Vagina (tissue), 2 donors: ENCODE measurements around the gene CKS1B. TPM values are rescaled to one million over a fixed set of nuclear protein-coding genes. Genes with fewer than 3 reads are reported as not detected.

ENCODE experiments used
- DNase-seq, 2 donors: peaks; one replicate each; pipeline ENCODE4 v3.0.0-alpha.2; 2017; ENCODE audit errors: extremely low spot score in 2 of 2
- H3K27ac ChIP-seq: fragments of 200-600 bp; sonication (generic); one replicate; pipeline ENCODE4 v1.5.1; 2019
- H3K27me3 ChIP-seq: fragments of 200-600 bp; sonication (generic); one replicate; pipeline ENCODE4 v1.5.1; 2019
- H3K36me3 ChIP-seq, 2 donors: fragments of 200-600 bp; sonication (generic); one replicate each; pipeline ENCODE4 v1.5.1; 2017 to 2019
- H3K4me1 ChIP-seq: fragments of 200-600 bp; sonication (generic); one replicate; pipeline ENCODE4 v1.5.1; 2019
- H3K4me3 ChIP-seq, 2 donors: fragments of 200-600 bp; sonication (generic); 1 replicate in 1 of 2; 2 replicates in 1 of 2; pipeline ENCODE4 v1.5.1; 2016 to 2019
- H3K9me3 ChIP-seq: fragments of 200-600 bp; sonication (generic); one replicate; pipeline ENCODE4 v1.5.1; 2019
- POLR2A ChIP-seq, 2 donors: fragments of 450-650 bp; IDR thresholded peaks; one replicate each; pipeline ENCODE4 v1.6.1; 2017; ENCODE audit warnings: antibody characterized with exemption in 2 of 2, mild to moderate bottlenecking in 2 of 2, moderate library complexity in 2 of 2
- POLR2AphosphoS5 ChIP-seq, 2 donors: sonication (generic); formaldehyde crosslinking; IDR thresholded peaks; one replicate each; pipeline ENCODE4 v1.9.0; 2017; ENCODE audit warnings: antibody characterized with exemption in 2 of 2, mild to moderate bottlenecking in 2 of 2, low read depth in 1 of 2; ENCODE audit not compliant: insufficient read depth in 1 of 2
- intact Hi-C: fragments of 100-400 bp; cut with DNase I; formaldehyde crosslinking; loops from one replicate; pipeline ENCODE4 v1.15.1; 2023
- total RNA-seq: library from RNA; depleted of rRNA; stranded (reverse); fragments of >200 nt; gene quantifications from one replicate; pipeline ENCODE4 v1.2.3, GENCODE V29; 2016
- TF ChIP-seq, protein P1 (sequence below), 3 experiments: fragments of 450-650 bp in 2 of 3; fragments of 200-600 bp in 1 of 3; sonication (generic) in 1 of 3; IDR thresholded peaks; one replicate each; pipeline ENCODE4 v1.5.1; 2017 to 2019; ENCODE audit warnings: antibody characterized with exemption in 3 of 3, mild to moderate bottlenecking in 2 of 3, moderate library complexity in 2 of 3

CKS1B gene
- total RNA-seq, 1 donor from 2014 or later, result 30.4 TPM

- TF ChIP-seq, protein P1, sequence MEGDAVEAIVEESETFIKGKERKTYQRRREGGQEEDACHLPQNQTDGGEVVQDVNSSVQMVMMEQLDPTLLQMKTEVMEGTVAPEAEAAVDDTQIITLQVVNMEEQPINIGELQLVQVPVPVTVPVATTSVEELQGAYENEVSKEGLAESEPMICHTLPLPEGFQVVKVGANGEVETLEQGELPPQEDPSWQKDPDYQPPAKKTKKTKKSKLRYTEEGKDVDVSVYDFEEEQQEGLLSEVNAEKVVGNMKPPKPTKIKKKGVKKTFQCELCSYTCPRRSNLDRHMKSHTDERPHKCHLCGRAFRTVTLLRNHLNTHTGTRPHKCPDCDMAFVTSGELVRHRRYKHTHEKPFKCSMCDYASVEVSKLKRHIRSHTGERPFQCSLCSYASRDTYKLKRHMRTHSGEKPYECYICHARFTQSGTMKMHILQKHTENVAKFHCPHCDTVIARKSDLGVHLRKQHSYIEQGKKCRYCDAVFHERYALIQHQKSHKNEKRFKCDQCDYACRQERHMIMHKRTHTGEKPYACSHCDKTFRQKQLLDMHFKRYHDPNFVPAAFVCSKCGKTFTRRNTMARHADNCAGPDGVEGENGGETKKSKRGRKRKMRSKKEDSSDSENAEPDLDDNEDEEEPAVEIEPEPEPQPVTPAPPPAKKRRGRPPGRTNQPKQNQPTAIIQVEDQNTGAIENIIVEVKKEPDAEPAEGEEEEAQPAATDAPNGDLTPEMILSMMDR (IDR thresholded peaks at IDR 0.05), result no peak
- TF ChIP-seq POLR2AphosphoS5 (IDR thresholded peaks at IDR 0.05; ENCODE audit: insufficient read depth in 1 of 2, low read depth in 1 of 2), result no peak
- no peak for TF ChIP-seq POLR2A (IDR thresholded peaks at IDR 0.05)
- H3K27me3 ChIP-seq, result no peaks in the 10 kb centered on the region
- H3K36me3 ChIP-seq, result no peaks in the 10 kb centered on the region
- H3K4me3 ChIP-seq, result peak overlapping the region; percentile 56 to 87
- H3K4me1 ChIP-seq, result peaks cover 48% of the 10 kb centered on the region
- no peak for DNase-seq
- no peaks in the 10 kb centered on the region for H3K9me3 ChIP-seq
- intact Hi-C loops, result loop anchor here (5.0 kb wide), 1 partner anchor 126 kb away; the partner anchor contains the start of gene EFNA4
- H3K27ac ChIP-seq, result peak overlapping the region; percentile 99
Measured at GRCh38 chr1:154935749-154936554, 38.5 kb upstream of the CKS1B start.

DNA sequence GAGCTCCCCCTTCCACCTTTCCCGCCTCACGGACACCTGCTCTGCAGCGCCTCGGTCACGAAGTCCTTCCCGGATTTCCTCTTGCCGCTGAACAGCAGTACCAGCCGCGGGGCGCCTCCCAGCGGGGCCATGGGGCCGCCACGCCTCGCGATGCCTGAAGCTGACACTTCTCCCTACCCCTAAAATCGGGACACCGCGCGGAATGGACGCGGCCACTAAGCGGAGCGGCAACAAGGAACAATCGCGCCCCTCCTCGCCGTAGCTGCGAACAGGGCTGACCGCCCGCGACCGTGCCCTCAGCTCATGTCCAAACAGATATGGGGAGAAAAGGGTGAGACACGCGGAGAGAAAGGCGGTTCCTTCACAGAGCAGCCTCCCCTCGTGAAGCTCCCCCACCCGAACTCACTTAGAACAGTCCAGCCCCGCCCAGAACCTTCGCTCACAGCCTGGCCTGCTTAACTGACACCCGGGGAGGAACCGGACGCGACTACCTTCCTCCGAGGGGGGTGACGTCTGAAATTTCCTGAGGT lies 37.9 kb upstream of the CKS1B start, which contains the start of gene PMVK:
PMVK (minus strand) TSS at position 165 of the 530 bp plus-strand sequence; CDS start at position 131, 34 bp downstream.
- no peaks in the 10 kb centered on the region for H3K9me3 ChIP-seq
- intact Hi-C loops, result loop anchor here (5.0 kb wide), 1 partner anchor 126 kb away; the partner anchor contains the start of gene EFNA4
- TF ChIP-seq POLR2A (IDR thresholded peaks at IDR 0.05) (peak; percentile 9 to 45), POLR2AphosphoS5 (IDR thresholded peaks at IDR 0.05; ENCODE audit: insufficient read depth in 1 of 2, low read depth in 1 of 2) (peak; percentile 77 to 96)
- TF ChIP-seq, protein P1 (IDR thresholded peaks at IDR 0.05), result peak; percentile 3 to 51 (median 29)
- H3K4me3 ChIP-seq, result peak within 1 kb of the TSS; percentile 56 to 87
- H3K27ac ChIP-seq, result peak within 1 kb of the TSS; percentile 99
- peak in 1 of 2 donors; percentile 98 for DNase-seq
- H3K4me1 ChIP-seq, result peaks cover 54% of the 10 kb centered on the region
- H3K27me3 ChIP-seq, result no peaks in the 10 kb centered on the region
- H3K36me3 ChIP-seq, result no peaks in the 10 kb centered on the region

- peak overlapping the region; percentile 56 to 87 for H3K4me3 ChIP-seq
- no peaks in the 10 kb centered on the region for H3K36me3 ChIP-seq
- DNase-seq, result peak in 1 of 2 donors; percentile 96
- peak overlapping the region; percentile 99 for H3K27ac ChIP-seq
- TF ChIP-seq, protein P1 (IDR thresholded peaks at IDR 0.05), result peak in 1 of 3 experiments; percentile 31
- TF ChIP-seq POLR2A (IDR thresholded peaks at IDR 0.05) (peak; percentile 26 to 75), POLR2AphosphoS5 (IDR thresholded peaks at IDR 0.05; ENCODE audit: insufficient read depth in 1 of 2, low read depth in 1 of 2) (peak in 1 of 2 donors; percentile 39)
- no peaks in the 10 kb centered on the region for H3K9me3 ChIP-seq
- intact Hi-C loops, result loop anchor here (5.0 kb wide), 1 partner anchor 125 kb away; the partner anchor contains the start of gene EFNA4
- no peaks in the 10 kb centered on the region for H3K27me3 ChIP-seq
- H3K4me1 ChIP-seq, result peaks cover 61% of the 10 kb centered on the region
Measured at GRCh38 chr1:154937085-154937987, 37.1 kb upstream of the CKS1B start.

DNA sequence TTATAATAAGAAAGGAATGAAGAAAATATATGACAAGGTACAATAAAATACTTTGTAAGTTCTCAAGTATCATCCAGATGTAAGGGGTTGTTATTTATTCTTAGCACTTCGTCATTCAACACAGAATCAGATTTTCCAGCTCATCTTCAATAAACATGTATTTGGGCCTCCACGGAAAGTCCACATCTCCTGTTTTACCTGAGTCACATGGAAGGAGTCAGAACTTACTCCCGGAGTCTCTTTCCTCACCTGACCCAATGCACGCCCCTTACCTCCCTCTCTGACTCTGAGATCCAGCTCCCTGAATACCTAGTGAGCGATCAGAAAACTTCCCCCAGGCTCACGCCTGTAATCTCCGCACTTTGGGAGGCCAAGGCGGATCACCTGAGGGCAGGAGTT lies 36.5 kb upstream of the CKS1B start:
- Histone ChIP-seq H3K9me3 (no peaks in the 10 kb centered on the region), H3K4me1 (peaks cover 68% of the 10 kb centered on the region), H3K27me3 (no peaks in the 10 kb centered on the region), H3K4me3 (peak overlapping the region; percentile 56 to 87), H3K36me3 (no peaks in the 10 kb centered on the region), H3K27ac (peak overlapping the region; percentile 99)
- TF ChIP-seq POLR2A (IDR thresholded peaks at IDR 0.05) (no peak), POLR2AphosphoS5 (IDR thresholded peaks at IDR 0.05; ENCODE audit: insufficient read depth in 1 of 2, low read depth in 1 of 2) (no peak)
- TF ChIP-seq, protein P1 (IDR thresholded peaks at IDR 0.05), result no peak
- intact Hi-C loops, result loop anchor here (5.0 kb wide), 1 partner anchor 124 kb away; the partner anchor contains the start of gene EFNA4
- no peak for DNase-seq
